ENCODE measurements around the gene FAM90A26. TPM values are rescaled to one million over a fixed set of nuclear protein-coding genes. Genes with fewer than 3 reads are reported as not detected.
"Not testable (repeated sequence)": the region's sequence is repeated elsewhere in the genome, so short reads cannot be mapped to it uniquely, and the experiment has no call there.

The FAM90A26 gene
- not detected for total RNA-seq

GRCh38 chr4:9169791-9170459 lies at the start of gene FAM90A26:
Gene FAM90A26 (plus strand): TSS chr4:9170409. CDS start chr4:9173173, 2,764 bp downstream.
- H3K27me3 ChIP-seq; H3K4me1 ChIP-seq; DNase-seq; H3K36me3 ChIP-seq; H3K4me3 ChIP-seq; ATAC-seq (ENCODE audit: low FRiP score in 2 of 2); H3K27ac ChIP-seq; H3K9me3 ChIP-seq: not testable (repeated sequence)
- WGBS, 2 donors: no CpG with 5 or more reads among the region's 11 CpGs

DNA sequence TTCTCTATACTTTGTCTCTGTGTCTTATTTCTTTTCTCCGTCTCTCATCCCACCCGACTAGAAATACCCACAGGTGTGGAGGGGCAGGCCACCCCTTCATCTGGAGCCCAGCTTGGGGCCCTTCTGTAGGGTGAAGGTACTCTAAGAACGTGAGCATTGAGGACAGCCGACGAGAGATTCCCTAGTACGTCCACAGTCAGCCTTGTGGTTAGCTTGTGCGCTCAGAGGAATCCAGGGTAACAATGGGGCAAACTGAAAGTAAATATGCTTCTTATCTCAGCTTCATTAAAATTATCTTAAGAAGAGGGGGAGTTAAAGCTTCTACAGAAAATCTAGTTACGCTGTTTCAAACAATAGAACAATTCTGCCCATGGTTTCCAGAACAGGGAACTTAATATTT lies 47.5 kb upstream of the FAM90A26 start:
- not testable (repeated sequence) for DNase-seq; H3K9me3 ChIP-seq; H3K4me3 ChIP-seq; H3K4me1 ChIP-seq; H3K36me3 ChIP-seq; H3K27ac ChIP-seq; ATAC-seq (ENCODE audit: low FRiP score in 2 of 2); H3K27me3 ChIP-seq
- 24 to 62% methylated on average over 8 of the region's 8 CpGs for WGBS, 2 donors

DNA sequence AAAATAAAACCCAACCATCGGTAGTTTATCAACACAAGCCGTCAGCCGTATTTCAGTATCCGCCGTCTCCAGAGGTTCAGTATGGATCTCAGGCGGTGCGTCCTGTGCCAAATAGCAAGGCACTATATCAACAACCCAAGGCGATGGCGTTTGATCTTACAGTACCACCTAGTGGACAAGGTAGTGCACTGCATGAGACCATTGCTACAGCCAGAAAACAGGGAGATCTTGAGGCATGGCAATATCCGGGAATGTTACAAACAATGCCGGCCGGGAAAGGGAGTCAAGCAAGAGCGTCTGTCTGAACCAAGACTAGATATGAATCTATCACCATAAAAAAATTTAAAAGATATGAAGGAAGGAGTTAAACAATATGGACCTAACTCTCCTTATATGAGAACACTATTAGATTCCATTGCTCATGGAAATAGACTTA lies 46.6 kb upstream of the FAM90A26 start:
- H3K27me3 ChIP-seq, H3K4me3 ChIP-seq, H3K36me3 ChIP-seq, H3K27ac ChIP-seq, H3K4me1 ChIP-seq, H3K9me3 ChIP-seq: not testable (repeated sequence)
- TF ChIP-seq CTCF (IDR thresholded peaks at IDR 0.05): peak; percentile 65 to 91 (median 74)
- peak in 1 of 2 donors; percentile 55 for DNase-seq
- peak in 1 of 2 donors; percentile 55 for ATAC-seq (ENCODE audit: low FRiP score in 2 of 2)
- WGBS, 2 donors: 2 to 5% methylated on average over 13 of the region's 13 CpGs

- not testable (repeated sequence) for H3K27me3 ChIP-seq; DNase-seq; H3K9me3 ChIP-seq; H3K36me3 ChIP-seq; H3K4me1 ChIP-seq; H3K4me3 ChIP-seq; ATAC-seq (ENCODE audit: low FRiP score in 2 of 2); H3K27ac ChIP-seq
- WGBS, 2 donors: 55 to 82% methylated on average over 3 of the region's 3 CpGs
Observed at GRCh38 chr4:9125601-9126161, 44.5 kb upstream of the FAM90A26 start.

- H3K36me3 ChIP-seq; H3K4me1 ChIP-seq; H3K4me3 ChIP-seq; H3K9me3 ChIP-seq; H3K27ac ChIP-seq; DNase-seq; ATAC-seq (ENCODE audit: low FRiP score in 2 of 2); H3K27me3 ChIP-seq: not testable (repeated sequence)
- WGBS, 2 donors: 66 to 84% methylated on average over 7 of the region's 7 CpGs
Observed at GRCh38 chr4:9131420-9131819, 38.8 kb upstream of the FAM90A26 start.

DNA sequence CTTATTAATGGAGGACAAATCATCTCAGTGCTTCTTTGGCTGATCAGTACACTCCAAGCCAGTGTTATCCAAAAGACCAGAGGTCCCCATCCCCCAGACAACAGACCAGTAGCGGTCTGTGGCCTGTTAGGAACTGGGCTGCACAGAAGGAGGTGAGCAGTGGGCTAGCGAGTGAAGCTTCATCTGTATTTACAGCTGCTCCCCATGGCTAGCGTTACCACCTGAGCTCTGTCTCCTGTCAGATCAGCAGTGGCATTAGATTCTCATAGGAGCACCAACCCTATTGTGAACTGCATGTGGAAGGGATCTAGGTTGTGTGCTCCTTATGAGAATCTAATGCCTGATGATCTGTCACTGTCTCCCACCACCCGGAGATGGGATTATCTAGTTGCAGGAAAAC lies 37.4 kb upstream of the FAM90A26 start:
- H3K36me3 ChIP-seq; H3K27ac ChIP-seq; H3K27me3 ChIP-seq; ATAC-seq (ENCODE audit: low FRiP score in 2 of 2); DNase-seq; H3K9me3 ChIP-seq; H3K4me1 ChIP-seq; H3K4me3 ChIP-seq: not testable (repeated sequence)
- 88 to 93% methylated on average over 3 to 4 of the region's 4 CpGs for WGBS, 2 donors

- WGBS, 2 donors: 91 to 93% methylated on average over 5 of the region's 5 CpGs
- H3K27me3 ChIP-seq; H3K9me3 ChIP-seq; ATAC-seq (ENCODE audit: low FRiP score in 2 of 2); H3K4me1 ChIP-seq; H3K4me3 ChIP-seq; DNase-seq; H3K36me3 ChIP-seq: not testable (repeated sequence)
- peak overlapping the region in 1 of 4 donors; percentile 1 for H3K27ac ChIP-seq
Observed at GRCh38 chr4:9134011-9134410, 36.2 kb upstream of the FAM90A26 start.

DNA sequence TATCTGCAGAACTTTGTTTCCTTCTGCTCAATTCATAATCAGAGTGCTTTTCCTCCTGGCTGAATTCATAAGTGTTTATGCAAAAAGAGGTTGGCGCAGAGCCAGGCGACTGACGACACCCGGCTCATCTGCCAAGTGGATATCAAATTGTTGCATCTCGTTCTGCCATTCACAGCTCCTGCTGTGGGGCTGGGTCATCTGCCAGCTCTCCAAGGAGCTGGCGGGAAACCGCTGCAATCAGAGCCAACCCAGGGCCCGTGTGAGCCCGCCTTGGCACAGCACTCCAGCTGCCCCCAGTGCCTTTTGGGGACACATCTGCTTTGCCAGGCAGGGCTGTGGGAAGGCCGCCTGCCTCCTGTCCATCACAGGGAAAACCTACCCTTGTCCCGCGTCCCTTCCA lies 35.7 kb upstream of the FAM90A26 start:
- not testable (repeated sequence) for H3K4me1 ChIP-seq; H3K27me3 ChIP-seq; H3K4me3 ChIP-seq; ATAC-seq (ENCODE audit: low FRiP score in 2 of 2); H3K36me3 ChIP-seq; H3K9me3 ChIP-seq
- WGBS, 2 donors: 37 to 57% methylated on average over 5 to 12 of the region's 12 CpGs
- peak; percentile 27 to 73 for DNase-seq
- peak overlapping the region in 1 of 4 donors; percentile 1 for H3K27ac ChIP-seq

- not testable (repeated sequence) for H3K9me3 ChIP-seq; H3K27ac ChIP-seq; H3K4me1 ChIP-seq; DNase-seq; H3K36me3 ChIP-seq; ATAC-seq (ENCODE audit: low FRiP score in 2 of 2); H3K4me3 ChIP-seq; H3K27me3 ChIP-seq
- 78 to 95% methylated on average over 11 of the region's 11 CpGs for WGBS, 2 donors
Observed at GRCh38 chr4:9141050-9141449, 29.2 kb upstream of the FAM90A26 start.

DNA sequence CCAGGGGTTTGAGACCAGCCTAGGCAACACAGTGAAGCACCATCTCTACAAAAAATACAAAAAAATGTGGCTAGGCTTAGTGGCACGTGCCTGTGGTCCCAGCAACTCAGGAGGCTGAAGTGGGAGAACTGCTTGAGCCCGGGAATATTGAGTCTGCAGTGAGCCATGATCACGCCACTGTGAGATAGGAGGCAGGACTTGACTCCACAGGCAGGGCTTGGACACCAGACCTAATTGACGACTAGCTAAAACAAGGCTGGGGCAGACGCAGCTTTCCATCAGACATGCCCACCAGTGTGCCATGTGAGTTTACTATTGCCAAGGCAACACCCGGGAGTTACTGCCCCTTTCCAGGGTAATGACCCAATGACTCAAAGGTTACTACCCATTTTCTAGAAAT lies 27.4 kb upstream of the FAM90A26 start:
- not testable (repeated sequence) for H3K4me3 ChIP-seq; H3K4me1 ChIP-seq; H3K27me3 ChIP-seq; ATAC-seq (ENCODE audit: low FRiP score in 2 of 2); H3K9me3 ChIP-seq; H3K27ac ChIP-seq; H3K36me3 ChIP-seq; DNase-seq
- 63 to 84% methylated on average over 6 of the region's 6 CpGs for WGBS, 2 donors

All from upper lobe of left lung (tissue), 6 donors.